Adipose tissue (tissue), 3 donors: Measurements from ENCODE around the gene AIRE. TPM values are rescaled to one million over a fixed set of nuclear protein-coding genes. Genes with fewer than 3 reads are reported as not detected.
"Not testable (repeated sequence)": the region's sequence is repeated elsewhere in the genome, so short reads cannot be mapped to it uniquely, and the experiment has no call there.

Source experiments
- H3K27ac ChIP-seq: one replicate; pipeline ENCODE4 v1.5.1; 2013; ENCODE audit warnings: low read depth, low read length
- WGBS, 3 donors: extraction: QIAGEN DNeasy Blood & Tissue Kit; methylation state at CpG; one replicate each; pipeline ENCODE4 v1.1.7; 2013; 5-methylcytosine and 5-hydroxymethylcytosine counted together
- polyA plus RNA-seq, 3 donors: library from polyadenylated mRNA; stranded (reverse); fragments of 200-250 nt; gene quantifications; one replicate each; pipeline ENCODE4 v1.2.3, GENCODE V29; 2013
- donor health status: healthy with polysubstance abuse.
- donor health status: Bipolar disorder and iron deficiency.
- donor health status: healthy.

The AIRE gene
- polyA plus RNA-seq, 3 donors = 0.03 to 0.15 TPM; not detected in 1

DNA sequence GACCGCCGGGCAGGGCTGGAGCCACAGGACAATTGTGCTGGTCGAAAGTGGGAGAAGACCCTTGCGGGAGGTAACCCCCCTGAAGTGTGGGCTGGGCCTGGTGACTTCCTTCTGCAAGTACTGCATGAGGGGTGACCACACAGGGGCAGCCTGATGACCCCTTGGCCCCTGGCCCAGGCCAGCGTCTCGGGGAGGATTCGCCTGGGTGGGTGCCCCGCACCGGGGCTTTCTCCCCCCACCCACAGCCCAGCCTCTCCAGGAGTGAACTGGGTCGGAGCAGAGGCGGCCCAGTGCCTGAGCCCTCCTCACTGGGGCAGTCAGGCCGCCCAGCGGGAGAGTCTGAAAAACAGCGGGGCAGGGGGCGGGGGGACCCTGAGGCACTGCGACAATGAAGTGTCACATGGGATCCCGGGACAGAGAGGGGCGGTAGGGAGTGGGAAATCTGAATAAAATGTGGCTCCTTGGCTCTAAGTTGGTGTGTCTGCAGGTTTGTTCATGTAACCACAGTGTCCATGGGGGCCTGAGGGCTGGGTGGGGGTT is 22.4 kb upstream of the AIRE start:
- H3K27ac ChIP-seq = no peak overlapping the region
- 38 to 77% (median 75%) methylated on average over 16 to 18 of the region's 18 CpGs for WGBS, 3 donors

DNA sequence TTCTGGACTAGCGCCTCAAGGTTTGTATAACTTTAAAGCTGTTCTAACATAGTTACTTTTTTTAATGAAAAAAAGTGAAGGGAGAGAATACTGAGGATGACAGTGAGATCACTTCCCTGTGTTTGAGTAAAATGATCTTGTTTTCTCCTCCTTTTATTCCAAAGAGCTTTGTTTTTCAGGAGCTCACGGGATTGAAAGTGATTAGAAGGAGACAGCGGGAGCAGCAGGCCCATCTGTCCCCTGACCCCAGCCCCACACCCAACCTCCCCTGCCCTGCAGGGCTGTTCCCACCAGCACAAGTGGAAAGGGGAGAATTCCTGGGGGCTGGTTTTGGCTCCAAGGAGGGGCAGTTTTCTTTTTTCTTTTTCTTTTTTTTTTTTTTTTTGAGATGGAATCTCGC is 21.9 kb upstream of the AIRE start:
- no peak overlapping the region for H3K27ac ChIP-seq
- WGBS, 3 donors = 86 to 92% (median 87%) methylated on average over 3 to 4 of the region's 4 CpGs

DNA sequence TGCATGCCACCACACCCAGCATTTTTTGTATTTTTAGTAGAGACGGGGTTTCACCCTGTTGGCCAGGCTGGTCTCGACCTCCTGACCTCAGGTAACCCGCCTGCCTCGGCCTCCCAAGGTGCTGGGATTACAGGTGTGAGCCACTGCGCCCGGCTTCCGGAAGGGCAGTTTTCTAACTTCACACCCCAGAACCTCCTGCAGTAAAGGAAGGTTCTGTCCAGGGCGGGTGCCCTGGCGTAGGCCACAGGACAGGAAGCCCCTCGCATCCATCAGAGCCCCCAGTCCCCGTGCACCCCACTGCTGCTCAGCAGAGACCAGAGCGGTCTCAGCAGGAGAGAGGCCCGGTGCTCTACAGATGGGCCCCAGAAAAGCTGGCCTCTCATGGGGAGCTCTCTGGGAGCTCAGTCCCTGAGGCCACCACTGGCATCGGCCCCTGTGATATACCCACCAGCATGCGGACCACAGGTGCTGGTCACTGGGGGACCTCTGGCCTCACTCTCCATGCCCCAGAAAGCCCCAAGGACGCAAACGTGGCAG is 19.9 kb upstream of the AIRE start:
- WGBS, 3 donors = 81 to 93% (median 89%) methylated on average over 17 of the region's 17 CpGs
- H3K27ac ChIP-seq = no peak overlapping the region

DNA sequence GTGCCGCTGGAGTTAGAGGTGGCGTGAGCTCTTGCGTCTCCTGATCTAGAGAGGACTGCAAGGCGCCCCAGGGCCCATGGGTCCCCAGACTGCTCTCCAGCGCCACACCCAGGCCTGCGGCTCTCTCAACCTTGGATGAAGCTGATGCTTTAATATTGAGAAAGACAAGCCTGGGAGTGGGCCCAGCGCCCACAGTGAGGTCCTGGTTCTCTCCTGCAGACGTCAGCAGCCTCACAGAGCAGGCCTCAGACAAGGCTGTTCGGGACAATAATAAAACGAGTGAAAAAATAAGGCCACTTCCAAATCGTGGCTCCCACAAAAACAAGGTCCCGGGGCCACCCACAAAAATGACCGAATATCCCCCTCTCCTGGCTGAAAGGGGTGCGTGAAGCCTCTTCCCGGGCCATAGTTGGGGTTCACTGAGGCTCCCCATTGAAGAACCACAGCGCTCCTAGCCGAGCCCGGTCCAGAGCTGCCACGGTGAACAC is 18.0 kb upstream of the AIRE start:
- 66 to 74% (median 69%) methylated on average over 19 of the region's 19 CpGs for WGBS, 3 donors
- H3K27ac ChIP-seq = no peak overlapping the region

DNA sequence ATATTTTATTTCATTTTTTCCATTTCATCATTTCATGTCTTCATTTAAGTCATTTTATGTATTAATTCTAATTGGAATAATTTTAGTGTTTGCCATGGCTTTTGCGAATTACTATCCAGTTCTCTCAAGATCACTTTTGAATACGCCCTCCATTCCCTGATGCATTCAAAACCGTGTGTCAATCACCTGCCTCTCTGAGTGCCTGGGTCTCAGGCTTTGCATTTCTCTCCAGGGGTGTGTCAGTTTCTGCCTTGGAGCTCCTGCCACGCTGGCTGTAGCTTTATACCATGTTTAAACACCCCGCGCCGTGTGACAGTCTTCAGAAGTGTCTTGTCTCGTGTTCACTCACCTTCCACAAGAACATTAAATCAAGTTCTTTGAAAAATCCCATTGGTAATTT is 16.6 kb upstream of the AIRE start:
- 72 to 88% (median 80%) methylated on average over 8 of the region's 8 CpGs for WGBS, 3 donors
- H3K27ac ChIP-seq = no peak overlapping the region

DNA sequence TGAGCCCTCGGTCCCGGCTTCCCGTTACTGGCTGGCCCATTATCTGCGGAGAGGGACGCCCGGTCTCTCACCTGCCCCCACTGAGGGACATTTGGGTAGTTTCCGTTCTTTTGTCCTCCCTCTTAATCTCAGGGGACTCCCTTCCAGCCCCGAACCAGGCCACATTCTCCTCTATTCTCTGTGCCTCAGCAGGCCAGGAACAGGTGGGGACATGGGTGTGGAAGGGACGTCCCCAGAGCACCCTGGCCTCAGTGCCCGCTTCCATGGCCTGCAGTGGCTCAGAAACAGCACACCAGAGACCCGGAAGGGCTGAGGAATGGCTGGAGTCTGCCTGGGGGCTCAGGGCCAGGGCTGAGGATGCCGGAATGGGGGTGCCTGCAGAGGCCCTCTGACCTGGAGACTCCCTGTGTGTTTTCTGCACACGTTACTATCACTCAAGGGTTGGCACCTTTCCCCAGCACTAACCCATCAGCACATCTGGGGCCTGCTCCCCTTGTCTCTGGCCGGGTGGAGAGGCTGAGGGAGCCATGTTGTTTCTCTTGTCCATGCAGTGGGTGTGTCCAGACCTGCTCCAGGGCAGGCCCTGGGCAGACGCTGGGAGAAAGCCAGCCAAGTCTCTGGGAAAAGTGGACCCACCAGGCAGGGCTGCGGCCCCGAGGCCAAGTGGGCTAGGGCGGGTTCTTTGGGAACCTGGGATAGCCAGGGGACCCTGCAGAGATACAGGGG is 14.0 kb upstream of the AIRE start:
- WGBS, 3 donors = 76 to 88% (median 88%) methylated on average over 18 of the region's 18 CpGs
- no peak overlapping the region for H3K27ac ChIP-seq

DNA sequence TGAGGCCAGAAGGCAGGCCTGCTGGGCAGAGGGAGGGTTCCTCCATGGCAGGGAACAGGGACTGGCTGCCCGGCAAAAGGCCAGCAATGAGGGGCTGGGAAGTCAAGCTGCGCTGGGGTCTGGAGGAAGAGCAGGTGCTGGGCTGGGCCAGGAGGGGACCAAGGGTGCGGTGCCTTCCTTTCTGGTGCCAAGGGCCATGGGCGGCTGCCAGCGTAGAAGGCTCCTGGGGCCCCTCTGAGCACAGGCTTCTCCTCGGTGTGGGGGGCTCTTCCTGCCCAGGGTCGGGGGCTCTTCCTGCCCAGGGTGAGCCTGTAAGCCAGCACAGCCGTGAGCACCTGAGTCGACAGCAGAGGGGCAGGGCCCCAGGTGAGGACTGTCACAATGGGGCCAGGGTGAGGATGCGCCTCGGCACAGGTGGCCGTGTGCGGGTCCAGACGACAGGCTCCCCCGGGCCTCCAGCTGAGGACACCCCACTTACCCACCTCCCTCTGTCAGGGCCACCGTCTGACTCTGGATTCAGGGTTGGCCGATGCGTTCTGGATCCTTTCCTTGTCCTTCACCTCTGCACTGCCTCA is 13.3 kb upstream of the AIRE start:
- H3K27ac ChIP-seq = no peak overlapping the region
- 85 to 88% (median 86%) methylated on average over 15 to 18 of the region's 18 CpGs for WGBS, 3 donors

DNA sequence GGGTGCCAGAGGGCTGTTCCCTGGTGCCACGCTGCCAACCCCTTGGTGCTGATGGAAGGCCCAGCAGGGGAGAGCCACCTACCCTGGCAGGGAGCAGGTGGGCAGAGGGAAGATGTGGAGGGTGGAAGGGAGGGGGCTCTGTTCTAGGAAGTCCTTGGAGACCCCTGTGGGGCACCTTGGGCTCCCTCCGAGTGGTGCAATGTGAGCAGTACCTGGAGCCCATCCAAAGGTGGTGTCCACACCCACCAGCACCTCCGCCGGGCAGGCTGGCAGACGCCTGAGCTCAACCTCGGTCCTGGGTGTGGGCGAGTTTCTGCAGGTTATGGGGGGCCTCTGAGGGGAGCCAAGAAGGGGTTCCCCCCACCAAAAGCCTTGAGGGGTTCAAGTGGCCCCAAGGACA is 12.6 kb upstream of the AIRE start:
- no peak overlapping the region for H3K27ac ChIP-seq
- WGBS, 3 donors = 77 to 86% (median 86%) methylated on average over 7 of the region's 7 CpGs

DNA sequence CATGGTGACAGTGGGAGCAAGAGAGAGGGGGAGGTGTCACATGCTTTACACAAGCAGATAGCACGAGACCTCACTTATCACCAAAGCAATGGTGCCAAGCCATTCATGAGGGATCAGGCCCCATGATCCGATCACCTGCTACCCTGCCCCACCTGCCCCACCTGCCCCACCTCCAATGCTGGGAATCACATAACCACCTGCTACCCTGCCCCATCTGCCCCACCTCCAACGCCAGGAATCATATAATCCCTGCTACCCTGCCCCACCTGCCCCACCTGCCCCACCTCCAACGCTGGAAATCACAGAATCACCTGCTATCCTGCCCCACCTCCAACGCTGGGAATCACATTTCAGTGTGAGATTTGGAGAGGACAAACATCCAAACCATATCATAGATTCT is 10.6 kb upstream of the AIRE start:
- WGBS, 3 donors = 67 to 83% (median 81%) methylated on average over 5 of the region's 5 CpGs
- H3K27ac ChIP-seq = no peak overlapping the region

DNA sequence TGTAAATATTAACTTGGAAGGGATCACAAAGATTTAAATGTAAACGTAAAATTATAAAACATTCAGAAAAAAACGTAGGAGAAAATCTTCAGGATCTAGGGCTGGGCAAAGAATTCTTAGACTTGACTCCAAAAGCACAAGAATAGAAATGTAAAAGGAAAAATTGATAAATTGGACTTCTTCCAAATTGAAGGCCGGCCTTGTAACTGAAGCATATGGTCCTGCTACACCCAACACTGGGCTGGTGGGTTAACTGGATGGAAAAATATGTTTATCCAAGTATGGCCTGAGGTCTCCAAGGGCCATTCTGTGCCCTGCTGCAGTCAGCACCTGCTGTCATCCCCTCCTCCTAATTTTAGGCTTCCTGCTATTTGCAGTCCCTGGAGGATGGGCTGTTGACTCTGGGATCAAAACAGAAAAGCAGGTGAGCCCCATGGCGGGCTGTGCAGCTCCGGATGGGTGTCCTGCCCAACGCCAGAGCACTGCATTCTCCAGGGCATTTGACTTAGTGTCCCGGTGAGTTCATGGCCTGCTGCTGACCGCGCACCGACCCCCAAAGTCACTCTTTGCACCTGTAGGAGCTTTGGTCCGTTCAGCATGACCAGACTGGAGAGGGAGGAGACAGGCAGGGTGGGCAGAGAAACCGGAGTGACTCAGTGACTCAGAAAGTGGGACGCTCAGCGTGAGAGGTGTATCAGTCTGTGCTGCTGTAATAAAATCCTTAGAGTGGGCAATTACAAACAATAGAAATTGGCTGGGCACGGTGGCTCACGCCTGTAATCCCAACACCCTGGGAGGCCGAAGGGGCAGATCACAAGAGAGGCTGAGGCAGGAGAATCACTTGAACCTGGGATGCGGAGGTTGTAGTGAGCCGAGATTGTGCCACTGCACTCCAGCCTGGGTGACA is 6.1 kb upstream of the AIRE start:
- no peak overlapping the region for H3K27ac ChIP-seq
- WGBS, 3 donors = 82 to 89% (median 87%) methylated on average over 19 of the region's 19 CpGs

DNA sequence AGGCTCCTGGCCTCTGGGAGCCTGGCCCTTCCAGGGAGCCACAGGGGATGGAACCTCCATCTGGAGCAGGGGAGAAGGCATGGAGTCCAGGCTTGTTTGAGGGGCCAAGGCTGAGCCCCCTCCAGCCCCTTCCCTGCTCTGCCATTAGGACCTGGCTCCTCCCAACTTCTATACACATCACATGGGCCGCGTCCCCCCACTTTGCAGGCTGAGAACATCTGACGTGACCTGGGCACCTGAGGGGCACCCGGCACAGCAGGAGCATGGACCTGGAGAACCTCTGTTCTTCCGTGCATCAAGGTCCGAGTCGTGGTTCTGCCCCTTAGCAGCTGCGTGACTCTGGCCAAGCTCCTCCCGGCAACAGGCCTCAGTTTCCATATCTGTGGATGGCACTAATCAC is 3.9 kb upstream of the AIRE start:
- no peak overlapping the region for H3K27ac ChIP-seq
- 89 to 98% (median 95%) methylated on average over 9 of the region's 9 CpGs for WGBS, 3 donors

DNA sequence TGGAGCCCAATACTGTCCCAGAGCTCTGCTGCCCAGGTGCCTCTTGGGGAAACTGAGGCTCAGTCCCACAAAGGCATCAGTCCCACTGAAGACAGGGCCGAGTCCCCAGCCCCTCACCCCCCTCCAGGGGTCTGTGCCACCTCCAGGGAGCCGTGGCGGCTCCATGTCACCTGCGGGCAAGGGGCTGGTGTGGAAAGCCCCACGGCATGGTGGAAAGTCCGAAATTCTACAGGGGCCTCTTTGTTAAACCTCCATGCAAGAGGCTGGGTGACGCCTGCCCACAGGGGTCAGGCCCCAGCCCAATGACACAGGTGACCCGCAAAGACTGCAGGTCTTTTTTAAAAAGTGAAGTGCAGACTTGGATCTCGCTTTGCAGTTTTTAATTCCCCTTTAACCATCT is 3.3 kb upstream of the AIRE start:
- 85 to 90% (median 87%) methylated on average over 9 of the region's 9 CpGs for WGBS, 3 donors
- no peak overlapping the region for H3K27ac ChIP-seq

DNA sequence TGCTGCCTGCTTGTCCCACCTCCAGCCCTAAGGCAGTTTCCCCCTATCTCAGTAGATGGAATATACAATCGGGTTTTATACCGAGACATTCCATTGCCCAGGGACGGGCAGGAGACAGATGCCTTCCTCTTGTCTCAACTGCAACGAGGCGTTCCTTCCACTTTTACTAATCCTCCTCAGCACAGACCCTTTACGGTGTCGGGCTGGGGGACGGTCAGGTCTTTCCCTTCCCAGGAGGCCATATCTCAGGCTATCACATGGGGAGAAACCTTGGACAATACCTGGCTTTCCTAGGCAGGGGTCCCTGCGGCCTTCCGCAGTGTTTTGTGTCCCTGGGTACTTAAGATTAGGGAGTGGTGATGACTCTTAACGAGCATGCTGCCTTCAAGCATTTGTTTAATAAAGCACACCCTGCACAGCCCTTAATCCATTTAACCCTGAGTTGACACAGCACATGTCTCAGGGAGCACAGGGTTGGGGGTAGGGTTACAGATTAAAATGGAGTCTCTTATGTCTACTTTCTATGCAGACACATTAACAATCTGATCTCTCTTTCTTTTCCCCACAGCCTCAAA is 2.4 kb upstream of the AIRE start:
- WGBS, 3 donors = 60 to 72% (median 68%) methylated on average over 11 of the region's 11 CpGs

DNA sequence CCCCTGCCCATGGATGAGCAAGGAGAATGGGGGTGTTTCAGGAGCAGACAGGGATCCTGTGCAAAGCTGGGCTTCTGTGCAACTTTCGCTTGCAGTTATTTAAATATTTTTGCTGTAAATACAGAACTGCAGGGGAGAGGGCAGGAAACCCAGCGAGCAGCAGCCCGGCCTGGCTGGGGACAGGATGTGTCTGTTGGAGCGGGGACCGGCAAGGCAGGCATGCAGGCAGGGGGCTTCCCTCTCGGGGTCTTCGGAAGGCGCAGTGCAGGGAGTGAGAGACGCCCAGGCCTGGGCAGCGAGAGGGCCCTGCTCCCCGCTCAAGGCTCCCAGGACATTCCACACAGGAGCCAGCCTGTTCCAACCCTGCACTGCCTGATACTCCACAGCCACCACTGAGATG is 1.7 kb upstream of the AIRE start:
- 48 to 72% (median 56%) methylated on average over 11 of the region's 11 CpGs for WGBS, 3 donors

More for the DNA sequence above, 2.4 kb upstream of the AIRE start:
- not testable (repeated sequence) for H3K27ac ChIP-seq

DNA sequence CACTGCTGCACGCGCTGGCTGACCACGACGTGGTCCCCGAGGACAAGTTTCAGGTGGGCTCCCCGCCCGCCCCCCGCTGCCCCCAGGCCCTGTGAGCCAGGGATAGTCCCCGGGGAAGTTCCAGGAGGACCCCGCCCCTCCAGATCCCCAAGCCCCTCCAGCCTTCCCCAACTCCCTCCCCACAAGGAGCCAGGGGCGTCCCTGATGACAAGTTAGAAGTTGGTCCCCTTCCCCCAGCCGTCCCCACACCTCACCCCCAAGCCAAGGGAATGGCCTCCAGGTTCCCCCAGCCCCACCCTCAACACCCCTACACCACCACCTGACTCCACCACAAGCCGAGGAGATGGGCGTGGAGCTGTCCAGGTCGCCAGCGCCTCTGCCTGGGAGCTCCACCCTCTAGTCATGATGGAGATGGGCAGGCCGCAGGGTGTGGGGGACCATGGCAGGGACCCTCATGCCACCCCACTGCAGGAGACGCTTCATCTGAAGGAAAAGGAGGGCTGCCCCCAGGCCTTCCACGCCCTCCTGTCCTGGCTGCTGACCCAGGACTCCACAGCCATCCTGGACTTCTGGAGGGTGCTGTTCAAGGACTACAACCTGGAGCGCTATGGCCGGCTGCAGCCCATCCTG is 525 bp downstream of the AIRE start:
- H3K27ac ChIP-seq = no peak overlapping the region
- 41 to 68% (median 61%) methylated on average over 19 to 21 of the region's 21 CpGs for WGBS, 3 donors

More for the DNA sequence above, 1.7 kb upstream of the AIRE start:
- no peak overlapping the region for H3K27ac ChIP-seq

DNA sequence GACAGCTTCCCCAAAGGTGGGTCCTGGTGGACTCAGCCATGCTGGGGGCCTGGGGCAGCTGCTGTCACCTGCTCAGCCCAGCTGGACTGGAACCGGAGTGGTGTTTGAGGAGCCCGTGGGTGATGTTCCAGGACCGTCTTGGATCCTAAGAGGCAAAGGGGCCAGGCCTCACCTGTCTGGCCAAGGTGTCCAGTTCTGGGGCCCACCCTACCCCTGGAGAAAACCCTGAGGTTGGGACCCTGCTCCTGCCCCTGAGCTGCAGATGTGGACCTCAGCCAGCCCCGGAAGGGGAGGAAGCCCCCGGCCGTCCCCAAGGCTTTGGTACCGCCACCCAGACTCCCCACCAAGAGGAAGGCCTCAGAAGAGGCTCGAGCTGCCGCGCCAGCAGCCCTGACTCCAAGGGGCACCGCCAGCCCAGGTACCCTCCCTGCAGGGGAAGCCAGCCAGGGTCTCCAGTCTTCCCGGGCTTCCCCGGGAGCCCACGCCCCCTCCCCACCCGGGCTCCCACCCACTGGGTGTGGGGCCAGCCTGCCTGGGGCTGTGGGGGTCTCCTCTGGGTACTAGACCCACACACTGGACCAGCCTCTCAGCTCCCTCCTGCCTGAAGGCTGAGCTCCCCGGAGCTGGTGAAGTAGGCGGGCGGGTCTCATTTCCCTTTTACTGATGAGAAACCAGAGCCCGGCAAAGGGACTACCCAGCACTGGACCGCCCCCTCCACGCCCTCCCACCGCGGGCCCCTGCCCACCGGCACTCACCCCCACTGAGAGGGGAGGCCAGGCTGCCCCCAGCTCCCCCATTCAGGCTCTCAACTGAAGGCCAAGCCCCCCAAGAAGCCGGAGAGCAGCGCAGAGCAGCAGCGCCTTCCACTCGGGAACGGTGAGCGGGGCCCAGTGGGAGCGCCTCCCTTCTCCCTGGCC is 1.3 kb downstream of the AIRE start:
- no peak overlapping the region for H3K27ac ChIP-seq
- 65 to 69% (median 66%) methylated on average over 31 of the region's 31 CpGs for WGBS, 3 donors
